KOPT-K1 (cell line): Measurements from ENCODE around the gene KIF4B.
"Not testable (repeated sequence)": the region's sequence is repeated elsewhere in the genome, so short reads cannot be mapped to it uniquely, and the experiment has no call there.

Source experiments
- H3K27ac ChIP-seq: fragments of 200-600 bp; sonication (generic); 2 replicates; pipeline ENCODE4 v1.5.1; 2016; ENCODE audit warnings: antibody characterized with exemption, mild to moderate bottlenecking, low read depth, low read length; ENCODE audit not compliant: poor library complexity, severe bottlenecking
- H3K36me3 ChIP-seq: fragments of 200-600 bp; sonication (generic); 2 replicates; pipeline ENCODE4 v1.5.1; 2017; ENCODE audit warnings: antibody characterized with exemption, mild to moderate bottlenecking, low read length, moderate library complexity; ENCODE audit not compliant: insufficient read depth
- H3K9me3 ChIP-seq: fragments of 200-600 bp; sonication (generic); 2 replicates; pipeline ENCODE4 v1.5.1; 2017; ENCODE audit warnings: antibody characterized with exemption, low read length, mild to moderate bottlenecking; ENCODE audit not compliant: insufficient read depth, poor library complexity, severe bottlenecking

The KIF4B gene

GRCh38 chr5:155027993-155028629 lies 14.6 kb downstream of the KIF4B start:
- Histone ChIP-seq H3K9me3 (no peaks in the 10 kb centered on the region), H3K36me3 (no peaks in the 10 kb centered on the region), H3K27ac (no peak overlapping the region)

DNA sequence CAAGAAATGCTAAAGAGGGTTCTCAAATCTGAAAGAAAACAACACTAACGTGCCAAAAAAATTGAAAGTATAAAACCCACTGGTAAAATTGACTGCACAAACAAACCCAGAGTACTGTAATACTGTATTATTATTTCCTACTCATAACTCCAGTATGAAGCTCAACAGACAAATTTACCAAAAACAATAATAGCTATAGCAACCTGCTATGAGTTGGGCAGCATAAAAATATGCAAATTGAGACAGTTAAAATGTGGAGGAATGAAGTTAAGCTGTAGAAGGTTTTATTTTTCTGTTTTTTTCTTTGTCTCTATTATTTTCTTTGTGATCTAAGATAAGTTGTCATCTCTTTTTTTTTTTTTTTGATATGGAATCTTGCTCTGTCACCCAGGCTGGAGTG lies 15.7 kb downstream of the KIF4B start:
- Histone ChIP-seq H3K36me3 (no peaks in the 10 kb centered on the region), H3K9me3 (no peaks in the 10 kb centered on the region), H3K27ac (no peak overlapping the region)

DNA sequence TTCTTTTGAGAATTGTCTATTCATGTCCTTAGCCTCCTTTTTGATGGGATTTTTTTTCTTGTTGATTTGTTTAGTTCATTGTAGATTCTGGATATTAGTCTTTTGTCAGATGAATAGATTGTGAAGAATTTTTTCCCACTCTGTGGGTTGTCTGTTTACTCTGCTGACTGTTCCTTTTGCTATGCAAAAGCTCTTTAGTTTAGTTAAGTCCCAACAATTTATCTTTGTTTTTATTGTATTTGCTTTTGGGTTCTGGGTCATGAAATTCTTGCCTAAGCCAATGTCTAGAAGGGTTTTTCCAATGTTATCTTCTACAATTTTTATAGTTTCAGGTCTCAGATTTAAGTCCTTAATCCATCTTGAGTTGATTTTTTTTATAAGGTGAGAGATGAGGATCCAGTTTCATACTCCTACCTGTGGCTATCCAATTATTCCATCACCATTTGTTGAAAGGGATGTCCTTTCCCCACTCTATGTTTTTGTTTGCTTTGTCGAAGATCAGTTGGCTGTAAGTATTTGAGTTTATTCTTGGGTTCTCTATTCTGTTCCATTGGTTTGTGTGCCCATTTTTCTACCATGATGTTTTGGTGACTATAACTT lies 20.7 kb downstream of the KIF4B start:
- not testable (repeated sequence) for H3K36me3 ChIP-seq, H3K27ac ChIP-seq, H3K9me3 ChIP-seq

- not testable (repeated sequence) for H3K36me3 ChIP-seq, H3K27ac ChIP-seq, H3K9me3 ChIP-seq
These were observed 21.5 kb downstream of the KIF4B start for GRCh38 chr5:155035087-155035486.

DNA sequence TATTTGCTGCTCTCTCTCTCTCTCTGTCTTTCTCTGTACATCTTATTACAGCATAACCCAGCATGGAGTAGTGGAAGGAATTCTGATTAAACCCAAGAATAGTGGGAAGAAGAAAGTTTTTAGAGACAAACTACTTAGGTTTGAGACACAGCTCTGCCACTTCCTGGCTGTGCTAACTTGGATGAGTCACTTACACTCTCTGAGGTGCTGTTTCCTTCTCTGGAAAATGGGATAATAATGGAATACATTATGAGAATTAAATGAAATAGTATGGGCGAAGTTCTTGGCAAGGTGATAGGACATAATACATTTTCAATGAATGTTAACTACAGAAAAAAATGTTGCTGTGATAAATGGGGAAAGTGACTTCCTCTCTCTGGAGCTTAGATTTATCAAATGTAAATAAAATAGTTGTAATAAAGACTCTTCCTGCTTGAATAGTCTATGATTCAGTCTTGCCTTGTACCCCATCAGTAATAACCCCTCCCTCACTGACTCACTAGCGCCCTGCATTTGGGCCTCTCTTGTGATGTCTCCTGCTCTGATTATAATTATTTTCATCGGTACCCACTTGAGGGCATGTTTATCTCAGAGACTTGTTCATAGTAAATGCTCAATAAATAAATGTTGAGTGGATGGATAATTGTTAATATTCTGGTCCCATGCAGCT lies 27.6 kb downstream of the KIF4B start:
- no peak overlapping the region for H3K27ac ChIP-seq
- no peaks in the 10 kb centered on the region for H3K9me3 ChIP-seq
- no peaks in the 10 kb centered on the region for H3K36me3 ChIP-seq

DNA sequence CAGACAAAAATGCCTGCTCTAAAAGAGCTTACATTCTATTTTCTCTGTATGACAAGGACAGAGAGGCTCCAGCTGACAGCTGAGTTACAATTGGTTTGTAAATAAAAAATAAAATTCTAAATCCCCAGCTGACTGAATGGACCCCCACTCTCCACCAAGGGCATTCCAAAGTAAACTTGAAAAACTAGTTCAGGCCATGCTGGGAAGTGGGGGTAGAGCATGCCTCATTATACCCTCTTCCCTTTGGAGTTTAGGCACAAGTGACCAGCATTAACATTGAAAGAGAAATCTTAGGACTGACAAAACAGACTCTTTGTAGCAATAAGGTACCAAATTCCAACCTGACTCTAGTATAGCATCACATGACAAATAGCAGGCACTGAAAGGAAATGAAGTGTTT lies 31.0 kb downstream of the KIF4B start:
- Histone ChIP-seq H3K27ac (no peak overlapping the region), H3K36me3 (no peaks in the 10 kb centered on the region), H3K9me3 (no peaks in the 10 kb centered on the region)

DNA sequence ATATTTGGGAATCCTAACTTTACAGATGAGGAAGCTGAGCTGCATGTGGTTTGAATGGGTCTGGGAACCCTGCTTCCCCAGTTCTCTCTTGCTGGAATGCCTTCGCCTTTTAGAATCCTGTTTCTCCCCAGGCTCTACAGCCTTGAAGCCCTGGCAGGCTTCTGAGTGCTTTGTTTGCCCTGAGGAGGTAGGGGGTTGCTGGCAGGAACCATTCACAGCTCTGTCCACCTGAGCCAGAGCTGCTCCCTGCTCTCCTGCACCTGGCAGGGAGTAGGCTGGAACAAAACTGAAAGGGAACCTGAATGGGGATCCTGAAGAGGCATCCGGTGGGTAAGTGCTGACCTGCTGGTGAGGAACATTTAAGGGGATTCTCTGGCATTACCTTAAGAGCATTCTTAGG lies 33.0 kb downstream of the KIF4B start:
- Histone ChIP-seq H3K27ac (no peak overlapping the region), H3K9me3 (no peaks in the 10 kb centered on the region), H3K36me3 (no peaks in the 10 kb centered on the region)

DNA sequence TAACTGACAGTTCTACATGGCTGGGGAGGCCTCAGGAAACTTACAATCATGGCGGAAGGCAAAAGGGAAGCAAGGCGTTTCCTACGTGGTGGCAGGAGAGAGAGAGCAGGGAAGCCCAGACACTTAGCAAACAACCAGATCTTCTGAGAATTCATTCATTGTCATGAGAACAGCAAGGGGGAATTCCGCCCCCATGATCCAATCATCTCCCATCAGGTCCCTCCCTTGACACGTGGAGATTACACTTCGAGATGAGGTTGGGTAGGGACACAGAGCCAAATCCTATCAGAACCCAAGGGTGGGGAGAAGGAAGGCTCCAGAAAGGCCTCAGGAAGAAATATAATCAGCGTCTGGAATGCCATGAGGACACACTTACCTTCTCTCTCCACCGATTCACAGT lies 34.3 kb downstream of the KIF4B start:
- H3K36me3 ChIP-seq: no peaks in the 10 kb centered on the region
- no peaks in the 10 kb centered on the region for H3K9me3 ChIP-seq
- H3K27ac ChIP-seq: no peak overlapping the region

GRCh38 chr5:155049569-155050383 lies 36.2 kb downstream of the KIF4B start:
- Histone ChIP-seq H3K27ac (no peak overlapping the region), H3K9me3 (no peaks in the 10 kb centered on the region), H3K36me3 (no peaks in the 10 kb centered on the region)

- Histone ChIP-seq H3K36me3 (no peaks in the 10 kb centered on the region), H3K9me3 (no peaks in the 10 kb centered on the region), H3K27ac (no peak overlapping the region)
These were observed 36.9 kb downstream of the KIF4B start for GRCh38 chr5:155050384-155051019.

- Histone ChIP-seq H3K36me3 (no peaks in the 10 kb centered on the region), H3K9me3 (no peaks in the 10 kb centered on the region), H3K27ac (no peak overlapping the region)
These were observed 39.0 kb downstream of the KIF4B start for GRCh38 chr5:155052532-155052931.

DNA sequence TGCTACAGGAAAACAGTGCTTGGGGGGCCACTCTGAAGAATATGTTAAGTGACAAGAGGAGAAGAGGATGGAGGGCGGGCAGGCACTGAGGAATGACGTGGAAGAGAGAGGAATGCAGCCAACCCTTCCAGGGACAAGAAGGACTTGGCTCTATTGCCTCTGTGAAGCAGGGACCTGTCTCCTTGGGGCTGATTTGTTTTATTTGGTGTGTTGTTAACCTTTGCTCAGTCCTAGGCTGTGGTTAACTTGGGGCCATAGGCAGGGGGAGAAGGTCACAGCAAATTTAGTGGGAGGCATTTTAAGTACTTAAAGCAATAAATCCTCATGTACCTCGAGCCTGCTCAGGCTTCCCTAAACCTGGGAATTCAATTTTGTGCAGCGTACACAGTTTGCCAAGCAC lies 39.9 kb downstream of the KIF4B start:
- Histone ChIP-seq H3K9me3 (no peaks in the 10 kb centered on the region), H3K36me3 (no peaks in the 10 kb centered on the region), H3K27ac (no peak overlapping the region)

GRCh38 chr5:155056644-155057269 lies 43.2 kb downstream of the KIF4B start:
- H3K27ac ChIP-seq: no peak overlapping the region
- no peaks in the 10 kb centered on the region for H3K9me3 ChIP-seq
- no peaks in the 10 kb centered on the region for H3K36me3 ChIP-seq

DNA sequence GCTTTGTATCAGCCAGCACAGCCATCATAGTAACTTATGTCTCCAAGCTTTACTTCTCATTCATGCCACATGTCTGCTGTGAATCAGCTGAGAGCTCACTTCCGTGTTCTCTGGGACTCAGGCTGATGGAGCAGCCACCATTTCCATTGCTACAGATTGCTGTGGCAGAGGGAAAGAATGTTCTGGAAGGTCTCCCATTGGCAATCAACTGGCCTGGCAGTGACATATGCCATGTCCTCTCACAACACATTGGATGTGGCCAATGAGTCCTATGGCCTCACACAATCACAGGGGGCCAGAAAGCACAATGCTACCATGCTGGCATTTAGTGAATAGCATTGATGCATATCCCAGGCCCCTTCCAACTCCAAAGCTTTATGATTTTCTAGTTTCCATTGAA lies 44.1 kb downstream of the KIF4B start:
- no peaks in the 10 kb centered on the region for H3K36me3 ChIP-seq
- H3K9me3 ChIP-seq: no peaks in the 10 kb centered on the region
- no peak overlapping the region for H3K27ac ChIP-seq
